ENCODE measurements around the gene TMEM132A. TPM values are rescaled to one million over a fixed set of nuclear protein-coding genes. Genes with fewer than 3 reads are reported as not detected.

The TMEM132A gene
- total RNA-seq, 8 experiments from 2014 or later, result 16.4 to 180 (median 81.4) TPM

GRCh38 chr11:60918939-60919265, 5.4 kb upstream of the TMEM132A start:
- peaks cover 9 to 12% of the 10 kb centered on the region in 2 donors for H3K4me1 ChIP-seq (replicated peaks in 1 of 2)
- in situ Hi-C loops (cut with MboI; ENCODE audit: low pct_unique_long_range_greater_than_20kb in 2 of 9, low sequenced_read_pairs in 9 of 9, unreplicated experiment in 9 of 9), result loop anchor here in 2 of 9 experiments (10.0 kb wide), 1 partner anchor 206 kb away; no protein-coding TSS in a partner anchor
- peak in 2 of 8 experiments; percentile 3 to 6 for ATAC-seq (replicated peaks in 6 of 8)
- H3K27ac ChIP-seq, result no peak overlapping the region
- WGBS, 10 experiments, result 36 to 83% (median 80%) methylated on average over 1 to 2 of the region's 2 CpGs; no CpG with 5 or more reads in 5 of the 10 experiments
- no peak overlapping the region for H3K4me3 ChIP-seq

DNA sequence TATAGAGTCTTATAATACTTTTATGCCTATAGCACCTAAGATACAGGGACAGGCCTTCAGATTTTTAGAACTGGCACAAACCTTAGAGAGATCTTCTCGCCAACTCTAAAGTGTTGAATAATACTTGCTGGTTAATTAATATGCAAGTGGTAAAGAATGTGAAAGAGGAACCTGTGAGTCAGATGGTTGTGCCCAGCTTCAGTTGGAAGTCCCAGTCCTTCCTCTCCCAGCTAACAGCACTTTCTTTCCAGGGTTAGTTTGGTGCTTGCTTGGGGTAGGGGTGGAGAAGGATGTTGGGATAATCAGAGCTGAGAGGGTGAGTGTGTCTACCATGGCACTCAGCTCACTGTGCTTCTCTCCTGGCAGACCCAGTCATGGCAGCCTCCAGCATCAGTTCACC, 4.9 kb upstream of the TMEM132A start:
- peaks cover 10 to 14% of the 10 kb centered on the region in 2 donors for H3K4me1 ChIP-seq (replicated peaks in 1 of 2)
- in situ Hi-C loops (cut with MboI; ENCODE audit: low pct_unique_long_range_greater_than_20kb in 2 of 9, low sequenced_read_pairs in 9 of 9, unreplicated experiment in 9 of 9), result loop anchor here in 2 of 9 experiments (10.0 kb wide), 1 partner anchor 205 kb away; no protein-coding TSS in a partner anchor
- no peak overlapping the region for H3K4me3 ChIP-seq
- no peak for ATAC-seq (replicated peaks in 6 of 8)
- H3K27ac ChIP-seq, result no peak overlapping the region
- WGBS, 10 experiments, result 75 to 100% (median 100%) methylated on average over 1 of the region's 1 CpG; no CpG with 5 or more reads in 3 of the 10 experiments

DNA sequence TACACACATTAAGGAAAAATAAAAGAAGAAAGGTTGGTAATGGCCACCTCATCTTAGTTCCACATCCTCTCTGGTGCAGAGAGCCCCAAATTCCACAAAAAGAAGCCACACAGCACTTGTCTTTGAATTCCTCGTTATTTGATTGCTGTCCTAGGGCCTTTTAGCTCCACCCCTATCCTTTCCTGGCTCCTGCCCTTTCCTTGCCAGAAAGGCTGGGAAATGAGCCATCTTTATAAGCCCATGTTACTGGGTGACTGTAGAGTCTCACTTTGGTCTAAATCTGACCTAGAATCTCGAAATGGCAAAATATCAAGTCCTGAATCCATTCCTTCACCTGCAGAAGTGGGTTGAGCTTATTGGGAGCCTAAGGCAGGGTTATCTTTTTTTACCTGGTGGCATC, 4.3 kb upstream of the TMEM132A start:
- in situ Hi-C loops (cut with MboI; ENCODE audit: low pct_unique_long_range_greater_than_20kb in 2 of 9, low sequenced_read_pairs in 9 of 9, unreplicated experiment in 9 of 9), result loop anchor here in 2 of 9 experiments (10.0 kb wide), 1 partner anchor 205 kb away; no protein-coding TSS in a partner anchor
- no peak for ATAC-seq (replicated peaks in 6 of 8)
- Histone ChIP-seq H3K4me3 (no peak overlapping the region), H3K27ac (no peak overlapping the region), H3K4me1 (replicated peaks in 1 of 2) (peaks cover 10 to 14% of the 10 kb centered on the region in 2 donors)
- 40 to 100% (median 83%) methylated on average over 1 to 2 of the region's 2 CpGs; no CpG with 5 or more reads in 5 of the 10 experiments for WGBS, 10 experiments

- no peak for ATAC-seq (replicated peaks in 6 of 8)
- in situ Hi-C loops (cut with MboI; ENCODE audit: low pct_unique_long_range_greater_than_20kb in 2 of 9, low sequenced_read_pairs in 9 of 9, unreplicated experiment in 9 of 9), result no loop called here
- WGBS, 10 experiments, result 40 to 94% (median 85%) methylated on average over 1 to 8 of the region's 11 CpGs; no CpG with 5 or more reads in 3 of the 10 experiments
- H3K4me1 ChIP-seq (replicated peaks in 1 of 2), result peaks cover 12 to 13% of the 10 kb centered on the region in 2 donors
- H3K27ac ChIP-seq, result no peak overlapping the region
- H3K4me3 ChIP-seq, result no peak overlapping the region
Observed at GRCh38 chr11:60921259-60921658, 3.0 kb upstream of the TMEM132A start.

GRCh38 chr11:60921777-60922335, 2.4 kb upstream of the TMEM132A start:
- H3K4me3 ChIP-seq, result no peak overlapping the region
- WGBS, 10 experiments, result 53 to 100% (median 85%) methylated on average over 1 to 12 of the region's 23 CpGs; no CpG with 5 or more reads in 4 of the 10 experiments
- H3K27ac ChIP-seq, result no peak overlapping the region
- H3K4me1 ChIP-seq (replicated peaks in 1 of 2), result peaks cover 13 to 16% of the 10 kb centered on the region in 2 donors
- in situ Hi-C loops (cut with MboI; ENCODE audit: low pct_unique_long_range_greater_than_20kb in 2 of 9, low sequenced_read_pairs in 9 of 9, unreplicated experiment in 9 of 9), result no loop called here
- ATAC-seq (replicated peaks in 6 of 8), result no peak

GRCh38 chr11:60922906-60923305, 1.4 kb upstream of the TMEM132A start:
- in situ Hi-C loops (cut with MboI; ENCODE audit: low pct_unique_long_range_greater_than_20kb in 2 of 9, low sequenced_read_pairs in 9 of 9, unreplicated experiment in 9 of 9), result no loop called here
- 0 to 100% (median 94%) methylated on average over 1 to 3 of the region's 6 CpGs; no CpG with 5 or more reads in 6 of the 10 experiments for WGBS, 10 experiments
- H3K27ac ChIP-seq, result no peak overlapping the region
- no peak for ATAC-seq (replicated peaks in 6 of 8)
- no peak overlapping the region for H3K4me3 ChIP-seq
- H3K4me1 ChIP-seq (replicated peaks in 1 of 2), result peaks cover 13 to 16% of the 10 kb centered on the region in 2 donors

DNA sequence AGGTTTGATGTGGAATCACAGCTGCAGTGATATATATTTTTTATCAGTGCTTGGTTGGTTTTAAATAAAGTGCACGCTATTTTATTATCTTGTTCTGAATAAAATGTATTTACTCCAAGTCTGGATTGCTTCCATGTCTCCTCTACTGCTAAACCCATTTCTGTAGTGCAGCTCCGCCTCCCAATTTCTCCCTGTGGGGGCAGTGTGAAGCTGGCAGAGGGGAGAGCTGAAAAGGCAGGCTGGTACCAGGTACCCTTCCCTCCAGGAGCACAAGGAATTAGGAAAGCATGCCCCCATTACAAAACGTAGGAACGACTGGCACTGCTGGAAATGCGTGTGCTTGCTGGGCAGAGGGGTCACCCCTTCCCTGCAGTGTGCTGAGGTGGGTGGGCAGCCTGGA, 934 bp upstream of the TMEM132A start:
- in situ Hi-C loops (cut with MboI; ENCODE audit: low pct_unique_long_range_greater_than_20kb in 2 of 9, low sequenced_read_pairs in 9 of 9, unreplicated experiment in 9 of 9), result no loop called here

GRCh38 chr11:60923800-60924109, 505 bp upstream of the TMEM132A start:
- in situ Hi-C loops (cut with MboI; ENCODE audit: low pct_unique_long_range_greater_than_20kb in 2 of 9, low sequenced_read_pairs in 9 of 9, unreplicated experiment in 9 of 9), result no loop called here
- peak overlapping the region in 1 of 2 donors; percentile 15 for H3K27ac ChIP-seq

More for the DNA sequence above, 934 bp upstream of the TMEM132A start:
- H3K4me1 ChIP-seq (replicated peaks in 1 of 2), result peaks cover 13 to 16% of the 10 kb centered on the region in 2 donors
- H3K4me3 ChIP-seq, result no peak overlapping the region
- ATAC-seq (replicated peaks in 6 of 8), result no peak
- 40 to 100% (median 88%) methylated on average over 1 to 4 of the region's 5 CpGs; no CpG with 5 or more reads in 4 of the 10 experiments for WGBS, 10 experiments
- no peak overlapping the region for H3K27ac ChIP-seq

DNA sequence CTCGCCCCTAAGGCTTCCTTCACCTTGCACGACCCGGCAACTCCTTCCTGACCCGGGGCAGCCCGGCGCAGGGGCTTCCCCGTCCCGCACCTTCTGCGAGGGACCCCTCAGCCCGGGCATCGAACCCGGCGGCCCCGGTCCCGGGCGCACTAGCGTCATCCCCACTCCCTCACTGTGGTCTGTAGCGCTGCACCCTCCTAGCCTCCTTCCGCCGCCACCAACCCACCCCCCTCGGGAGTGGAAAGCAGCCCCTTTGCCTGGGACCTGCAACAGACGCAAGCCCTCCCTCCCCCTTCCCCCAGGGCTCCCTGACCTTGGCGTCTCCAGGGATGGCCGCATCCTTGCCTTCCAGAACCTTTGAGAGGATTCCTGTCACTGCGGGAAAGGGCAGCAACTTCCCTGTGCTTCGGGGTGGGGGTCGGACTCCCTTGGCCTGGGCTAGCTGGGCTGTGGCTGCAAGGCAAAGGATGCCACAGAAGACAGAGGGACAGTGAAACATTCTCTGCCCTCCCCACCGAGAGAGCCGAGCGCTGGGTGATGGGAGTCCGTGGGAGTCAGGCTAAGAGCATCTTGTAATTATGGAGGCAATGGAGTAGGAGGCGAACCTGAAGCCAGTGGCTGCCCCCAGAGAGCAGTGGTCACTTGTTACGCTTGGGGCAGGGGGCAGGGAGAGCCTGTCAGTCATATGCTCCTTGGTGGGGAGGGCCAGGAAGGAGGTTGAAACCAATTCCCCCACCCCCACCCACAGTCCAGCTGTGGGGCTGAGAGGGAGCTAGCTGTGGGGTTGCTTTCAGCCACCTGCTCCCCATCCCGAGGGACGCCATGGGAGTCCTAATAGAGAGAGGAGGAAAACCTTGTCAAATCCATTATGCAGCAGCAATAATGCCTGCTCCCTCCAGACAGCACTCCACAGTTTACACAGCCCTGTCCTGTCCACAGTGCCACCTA, 920 bp downstream of the TMEM132A start:
- 0 to 11% (median 0%) methylated on average over 1 to 4 of the region's 35 CpGs; no CpG with 5 or more reads in 7 of the 10 experiments for WGBS, 10 experiments
- ATAC-seq (replicated peaks in 6 of 8), result peak in 7 of 8 experiments; percentile 10 to 62 (median 53)
- H3K4me3 ChIP-seq, result peak overlapping the region; percentile 71 to 92 (median 78)
- in situ Hi-C loops (cut with MboI; ENCODE audit: low pct_unique_long_range_greater_than_20kb in 2 of 9, low sequenced_read_pairs in 9 of 9, unreplicated experiment in 9 of 9), result no loop called here
- H3K4me1 ChIP-seq (replicated peaks in 1 of 2), result peaks cover 13 to 16% of the 10 kb centered on the region in 2 donors
- peak overlapping the region; percentile 75 to 76 for H3K27ac ChIP-seq

More at GRCh38 chr11:60923800-60924109, 505 bp upstream of the TMEM132A start:
- peak in 4 of 8 experiments; percentile 1 to 12 (median 2) for ATAC-seq (replicated peaks in 6 of 8)
- peaks cover 13 to 16% of the 10 kb centered on the region in 2 donors for H3K4me1 ChIP-seq (replicated peaks in 1 of 2)
- H3K4me3 ChIP-seq, result peak overlapping the region; percentile 71 to 92 (median 78)
- 20 to 100% methylated on average over 1 of the region's 6 CpGs; no CpG with 5 or more reads in 8 of the 10 experiments for WGBS, 10 experiments

GRCh38 chr11:60925868-60926267, 1.6 kb downstream of the TMEM132A start:
- 40 to 100% (median 50%) methylated on average over 2 to 4 of the region's 6 CpGs; no CpG with 5 or more reads in 5 of the 10 experiments for WGBS, 10 experiments

GRCh38 chr11:60926500-60926899, 2.2 kb downstream of the TMEM132A start:
- in situ Hi-C loops (cut with MboI; ENCODE audit: low pct_unique_long_range_greater_than_20kb in 2 of 9, low sequenced_read_pairs in 9 of 9, unreplicated experiment in 9 of 9), result no loop called here
- no peak overlapping the region for H3K27ac ChIP-seq
- ATAC-seq (replicated peaks in 6 of 8), result no peak
- WGBS, 10 experiments, result 80 to 100% (median 97%) methylated on average over 1 to 3 of the region's 8 CpGs; no CpG with 5 or more reads in 6 of the 10 experiments
- H3K4me1 ChIP-seq (replicated peaks in 1 of 2), result peaks cover 13 to 16% of the 10 kb centered on the region in 2 donors
- no peak overlapping the region for H3K4me3 ChIP-seq

More at GRCh38 chr11:60925868-60926267, 1.6 kb downstream of the TMEM132A start:
- Histone ChIP-seq H3K4me3 (peak overlapping the region in 4 of 5 donors; percentile 71 to 80 (median 75)), H3K27ac (peak overlapping the region in 1 of 2 donors; percentile 6), H3K4me1 (replicated peaks in 1 of 2) (peaks cover 13 to 16% of the 10 kb centered on the region in 2 donors)
- in situ Hi-C loops (cut with MboI; ENCODE audit: low pct_unique_long_range_greater_than_20kb in 2 of 9, low sequenced_read_pairs in 9 of 9, unreplicated experiment in 9 of 9), result no loop called here
- ATAC-seq (replicated peaks in 6 of 8), result no peak

DNA sequence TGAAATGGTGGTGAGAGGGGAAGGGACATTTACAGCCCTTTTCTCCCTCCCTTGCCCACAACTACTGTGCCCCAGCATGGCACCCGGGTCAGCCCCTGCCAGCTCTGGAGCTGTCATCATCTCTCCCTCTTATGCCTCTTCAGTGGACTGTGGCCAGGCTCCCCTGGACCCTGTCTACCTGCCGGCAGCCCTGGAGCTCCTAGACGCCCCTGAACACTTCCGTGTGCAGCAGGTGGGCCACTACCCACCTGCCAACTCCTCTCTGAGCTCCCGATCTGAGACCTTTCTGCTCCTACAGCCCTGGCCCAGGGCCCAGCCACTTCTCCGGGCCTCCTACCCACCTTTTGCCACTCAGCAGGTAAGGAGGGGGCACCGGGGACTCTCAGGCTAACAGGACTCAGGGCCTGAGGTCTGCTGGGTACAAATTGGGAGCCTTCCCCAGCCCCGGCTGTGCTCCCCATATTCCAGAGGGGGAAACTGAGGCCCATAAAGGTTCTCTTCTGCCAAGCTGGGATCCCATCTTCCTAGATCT, 2.9 kb downstream of the TMEM132A start:
- 80 to 100% (median 95%) methylated on average over 1 to 6 of the region's 8 CpGs; no CpG with 5 or more reads in 4 of the 10 experiments for WGBS, 10 experiments
- Histone ChIP-seq H3K4me1 (replicated peaks in 1 of 2) (peaks cover 13 to 16% of the 10 kb centered on the region in 2 donors), H3K27ac (no peak overlapping the region), H3K4me3 (no peak overlapping the region)
- in situ Hi-C loops (cut with MboI; ENCODE audit: low pct_unique_long_range_greater_than_20kb in 2 of 9, low sequenced_read_pairs in 9 of 9, unreplicated experiment in 9 of 9), result no loop called here
- ATAC-seq (replicated peaks in 6 of 8), result no peak
